Measurements from ENCODE around the gene CHRM1. TPM values are rescaled to one million over a fixed set of nuclear protein-coding genes. Genes with fewer than 3 reads are reported as not detected.
"Not testable (repeated sequence)": the region's sequence is repeated elsewhere in the genome, so short reads cannot be mapped to it uniquely, and the experiment has no call there.

Gene CHRM1, protein sequence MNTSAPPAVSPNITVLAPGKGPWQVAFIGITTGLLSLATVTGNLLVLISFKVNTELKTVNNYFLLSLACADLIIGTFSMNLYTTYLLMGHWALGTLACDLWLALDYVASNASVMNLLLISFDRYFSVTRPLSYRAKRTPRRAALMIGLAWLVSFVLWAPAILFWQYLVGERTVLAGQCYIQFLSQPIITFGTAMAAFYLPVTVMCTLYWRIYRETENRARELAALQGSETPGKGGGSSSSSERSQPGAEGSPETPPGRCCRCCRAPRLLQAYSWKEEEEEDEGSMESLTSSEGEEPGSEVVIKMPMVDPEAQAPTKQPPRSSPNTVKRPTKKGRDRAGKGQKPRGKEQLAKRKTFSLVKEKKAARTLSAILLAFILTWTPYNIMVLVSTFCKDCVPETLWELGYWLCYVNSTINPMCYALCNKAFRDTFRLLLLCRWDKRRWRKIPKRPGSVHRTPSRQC
- total RNA-seq: not detected

DNA sequence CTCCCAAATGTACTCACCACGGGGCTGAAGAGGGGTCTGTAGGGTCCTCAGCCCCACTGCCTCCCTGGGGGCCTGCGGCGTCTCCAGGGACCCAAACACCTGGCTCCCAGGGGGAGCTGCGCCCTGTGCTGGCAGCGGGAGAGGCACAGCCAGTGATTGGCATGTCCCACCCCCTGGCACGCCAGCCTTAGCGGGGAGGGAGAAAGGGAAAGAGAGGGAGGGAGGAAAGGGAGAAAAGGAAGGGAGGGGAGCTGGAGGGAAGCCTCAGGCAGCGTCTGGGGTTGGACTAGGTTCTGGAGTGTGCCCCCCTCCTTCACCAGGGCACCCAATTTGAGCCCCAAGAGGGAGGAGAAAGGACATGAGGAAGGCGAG is at the start of gene CHRM1:
TSS of gene CHRM1 (minus strand) at position 163 of the 372 bp plus-strand sequence. CDS start 10,263 bp downstream, outside the sequence.
- Mint-ChIP-seq H3K4me1 (peaks cover 16% of the 10 kb centered on the region), H3K36me3 (no peaks in the 10 kb centered on the region), H3K27me3 (peaks cover 59% of the 10 kb centered on the region), H3K4me3 (no peak within 1 kb of the TSS), H3K27ac (no peak within 1 kb of the TSS), H3K9me3 (ENCODE audit: low read depth) (no peaks in the 10 kb centered on the region)
- ATAC-seq (no peak), DNase-seq (no peak)
- CTCF ChIA-PET: interaction anchor here (8.3 kb wide), 1 partner anchor 16 kb away, joined by 58 read pairs; no protein-coding TSS in a partner anchor

DNA sequence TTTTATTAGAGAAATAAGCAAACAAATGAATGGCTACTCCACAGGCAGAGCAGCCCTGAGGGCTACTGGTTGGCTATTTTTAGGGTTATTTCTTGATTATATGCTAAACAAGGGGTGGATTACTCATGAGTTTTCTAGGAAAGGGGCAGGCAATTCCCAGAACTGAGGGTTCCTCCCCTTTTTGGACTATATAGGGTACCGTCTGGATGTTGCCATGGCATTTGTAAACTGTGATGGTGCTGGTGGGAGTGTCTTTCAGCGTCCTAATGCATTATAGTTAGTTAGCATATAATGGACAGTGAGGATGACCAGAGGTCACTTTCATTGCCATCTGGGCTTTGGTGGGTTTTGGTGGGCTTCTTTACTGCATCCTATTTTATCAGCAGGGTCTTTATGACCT is 44.4 kb upstream of the CHRM1 start:
- peaks cover 42% of the 10 kb centered on the region for H3K27me3 Mint-ChIP-seq
- no peak overlapping the region for H3K4me3 Mint-ChIP-seq
- no peak overlapping the region for H3K27ac Mint-ChIP-seq
- no peaks in the 10 kb centered on the region for H3K9me3 Mint-ChIP-seq (ENCODE audit: low read depth)
- CTCF ChIA-PET: no interaction called here
- ATAC-seq: no peak
- H3K36me3 Mint-ChIP-seq: no peaks in the 10 kb centered on the region
- DNase-seq: no peak
- H3K4me1 Mint-ChIP-seq: no peaks in the 10 kb centered on the region

DNA sequence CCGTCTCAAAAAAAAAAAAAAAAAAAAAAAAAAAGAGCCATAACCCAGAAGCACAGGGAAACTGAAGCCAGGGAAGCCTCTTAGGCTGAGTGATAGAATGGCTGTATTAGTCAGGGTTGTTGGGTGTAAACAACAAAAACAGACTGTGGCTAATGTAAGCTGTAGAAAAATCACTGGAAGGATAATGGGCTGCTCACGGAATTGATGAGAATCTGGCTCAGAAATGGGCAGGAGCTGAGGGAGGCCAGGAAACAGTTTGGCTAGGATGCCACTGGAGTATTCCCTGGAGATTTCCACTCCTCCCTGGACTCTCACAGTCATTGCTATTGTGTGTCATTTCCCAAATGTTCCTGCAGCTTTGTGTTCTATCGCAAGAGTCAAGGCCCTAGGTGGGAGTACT is 41.2 kb upstream of the CHRM1 start:
- Mint-ChIP-seq H3K4me3 (no peak overlapping the region), H3K27me3 (peaks cover 17% of the 10 kb centered on the region), H3K4me1 (no peaks in the 10 kb centered on the region), H3K27ac (no peak overlapping the region), H3K9me3 (ENCODE audit: low read depth) (no peaks in the 10 kb centered on the region), H3K36me3 (no peaks in the 10 kb centered on the region)
- ATAC-seq (no peak), DNase-seq (no peak)
- CTCF ChIA-PET: interaction anchor here (3.0 kb wide), 1 partner anchor 56 kb away, joined by 7 read pairs; no protein-coding TSS in a partner anchor

DNA sequence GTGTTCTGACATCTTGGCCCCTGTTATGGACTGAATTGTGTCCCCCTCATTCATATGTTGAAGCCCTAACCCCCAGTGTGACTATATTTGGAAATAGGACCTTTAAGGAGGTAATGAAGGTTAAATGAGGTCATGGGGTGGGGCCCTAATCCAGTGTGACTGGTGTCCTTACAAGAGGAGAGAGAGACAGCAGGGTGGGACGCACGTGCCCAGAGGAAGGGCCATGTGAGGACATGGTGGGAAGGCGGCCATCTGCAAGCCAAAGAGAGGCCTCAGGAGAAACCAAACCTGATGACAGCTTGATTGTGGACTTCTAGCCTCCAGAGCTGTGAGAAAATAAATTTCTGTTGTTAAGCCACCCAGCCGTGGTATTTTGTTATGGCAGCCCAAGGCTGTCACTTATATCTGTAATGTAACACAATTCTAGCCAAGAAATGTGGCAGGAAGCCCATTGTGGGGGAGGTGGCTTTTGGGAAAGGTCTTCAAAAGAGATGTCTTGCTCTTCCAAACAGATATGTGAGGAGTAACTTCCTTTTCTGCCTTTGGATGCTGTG is 39.9 kb upstream of the CHRM1 start:
- no peaks in the 10 kb centered on the region for H3K4me1 Mint-ChIP-seq
- no peaks in the 10 kb centered on the region for H3K9me3 Mint-ChIP-seq (ENCODE audit: low read depth)
- no peak overlapping the region for H3K4me3 Mint-ChIP-seq

DNA sequence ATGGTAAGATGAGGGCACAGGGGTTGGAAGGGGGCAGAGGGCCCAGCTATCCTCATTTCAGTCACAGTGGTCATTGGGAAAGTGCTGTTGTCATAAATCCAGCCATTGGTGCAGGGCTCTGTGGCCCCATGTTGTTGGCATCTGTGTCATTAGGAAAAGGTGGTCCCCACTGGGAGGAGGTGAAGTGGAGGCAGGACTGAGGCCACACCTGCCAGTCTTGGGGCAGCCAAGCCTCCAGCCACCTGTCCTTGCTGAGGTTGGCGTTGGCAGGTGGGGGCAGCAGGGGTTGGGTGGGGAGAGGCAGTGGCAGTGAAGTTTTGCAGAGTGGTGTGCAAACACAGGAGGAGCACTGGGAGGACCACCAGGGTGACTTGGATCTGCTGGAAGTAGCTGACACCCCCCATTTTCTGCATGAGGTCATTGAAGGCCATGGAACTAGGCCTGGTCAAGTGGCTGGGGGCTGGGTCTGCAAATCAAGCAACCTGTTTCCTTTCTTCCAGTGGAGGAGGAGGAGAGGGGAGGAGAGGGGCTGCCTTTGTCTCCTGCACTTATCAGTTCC is 38.3 kb upstream of the CHRM1 start:
- no peaks in the 10 kb centered on the region for H3K36me3 Mint-ChIP-seq
- no peaks in the 10 kb centered on the region for H3K4me1 Mint-ChIP-seq
- no peak overlapping the region for H3K27ac Mint-ChIP-seq
- H3K9me3 Mint-ChIP-seq (ENCODE audit: low read depth): no peaks in the 10 kb centered on the region
- H3K27me3 Mint-ChIP-seq: peaks cover 13% of the 10 kb centered on the region
- H3K4me3 Mint-ChIP-seq: no peak overlapping the region
- ATAC-seq (no peak), DNase-seq (no peak)
- CTCF ChIA-PET: interaction anchor here (1.8 kb wide), 1 partner anchor 54 kb away, joined by 5 read pairs; no protein-coding TSS in a partner anchor

More for the DNA sequence above, 39.9 kb upstream of the CHRM1 start:
- Mint-ChIP-seq H3K27me3 (peaks cover 10% of the 10 kb centered on the region), H3K27ac (no peak overlapping the region), H3K36me3 (no peaks in the 10 kb centered on the region)
- ATAC-seq (no peak), DNase-seq (no peak)
- CTCF ChIA-PET: no interaction called here

DNA sequence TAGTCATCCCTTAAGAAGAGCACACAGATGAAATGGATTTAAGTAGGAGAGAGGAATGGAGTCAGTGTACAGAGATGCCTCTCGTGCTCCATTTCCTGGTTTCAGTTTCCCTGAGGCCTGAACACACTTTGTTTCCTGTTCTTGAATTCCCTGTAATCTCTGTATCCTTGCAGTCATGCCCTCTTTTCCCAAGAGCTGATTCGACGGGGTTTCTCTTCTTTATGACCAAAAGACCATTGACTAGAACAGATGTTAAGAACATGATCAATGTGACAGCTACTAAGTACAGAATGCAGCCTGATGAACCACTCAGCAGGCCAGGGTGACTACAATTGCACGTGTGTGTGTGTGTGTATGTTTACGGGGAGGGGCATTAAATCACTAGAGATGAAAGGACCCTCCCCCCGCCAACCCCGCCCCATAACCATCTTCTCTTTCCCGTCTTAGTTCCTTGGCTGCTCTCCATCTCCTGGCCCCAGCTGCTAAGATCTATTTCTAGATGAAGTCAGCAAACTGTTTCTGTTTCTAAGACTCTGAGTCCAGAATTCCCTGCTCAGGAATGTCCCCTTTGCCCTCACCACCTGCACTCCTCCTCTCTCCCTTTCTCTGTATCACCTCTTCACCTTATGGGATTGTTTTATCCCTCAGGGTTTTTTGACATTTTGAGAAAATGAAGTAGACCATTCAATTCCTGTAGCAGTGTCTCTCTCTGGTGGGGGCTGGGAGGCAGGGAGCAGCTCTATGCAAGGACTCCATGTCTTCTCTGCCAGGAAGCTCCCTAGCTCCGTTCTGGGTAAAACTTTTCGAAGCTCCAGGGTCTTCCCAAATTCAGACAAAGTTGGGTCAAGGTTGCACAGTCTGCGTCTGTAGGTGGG is 37.6 kb upstream of the CHRM1 start:
- ATAC-seq (no peak), DNase-seq (no peak)
- Mint-ChIP-seq H3K9me3 (ENCODE audit: low read depth) (no peaks in the 10 kb centered on the region), H3K27me3 (peaks cover 15% of the 10 kb centered on the region), H3K36me3 (no peaks in the 10 kb centered on the region), H3K27ac (no peak overlapping the region), H3K4me3 (no peak overlapping the region), H3K4me1 (no peaks in the 10 kb centered on the region)
- CTCF ChIA-PET: interaction anchor here (1.8 kb wide), 1 partner anchor 53 kb away, joined by 5 read pairs; no protein-coding TSS in a partner anchor

DNA sequence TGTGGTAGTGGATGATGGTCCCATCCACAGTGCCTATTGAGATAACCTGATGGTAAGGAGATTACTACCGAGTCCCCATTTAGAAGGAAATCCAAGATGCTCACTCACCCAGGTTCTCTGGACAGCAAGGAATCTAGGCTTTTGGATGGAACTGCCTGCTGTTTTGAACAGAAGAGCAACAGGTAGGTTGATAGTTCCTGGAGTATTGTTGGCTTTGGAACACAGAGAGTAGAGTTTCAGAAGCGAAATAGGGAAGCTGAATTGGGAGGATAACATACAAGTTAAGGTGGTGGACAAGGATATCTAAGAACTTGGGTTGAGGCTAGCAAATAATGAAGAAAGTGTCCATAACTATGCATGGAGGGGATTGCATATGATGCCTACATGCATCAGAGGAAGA is 36.0 kb upstream of the CHRM1 start:
- H3K9me3 Mint-ChIP-seq (ENCODE audit: low read depth): no peaks in the 10 kb centered on the region
- no peaks in the 10 kb centered on the region for H3K4me1 Mint-ChIP-seq
- H3K4me3 Mint-ChIP-seq: no peak overlapping the region
- no peak overlapping the region for H3K27ac Mint-ChIP-seq
- H3K36me3 Mint-ChIP-seq: no peaks in the 10 kb centered on the region
- CTCF ChIA-PET: no interaction called here
- H3K27me3 Mint-ChIP-seq: peaks cover 15% of the 10 kb centered on the region
- DNase-seq (no peak), ATAC-seq (no peak)

DNA sequence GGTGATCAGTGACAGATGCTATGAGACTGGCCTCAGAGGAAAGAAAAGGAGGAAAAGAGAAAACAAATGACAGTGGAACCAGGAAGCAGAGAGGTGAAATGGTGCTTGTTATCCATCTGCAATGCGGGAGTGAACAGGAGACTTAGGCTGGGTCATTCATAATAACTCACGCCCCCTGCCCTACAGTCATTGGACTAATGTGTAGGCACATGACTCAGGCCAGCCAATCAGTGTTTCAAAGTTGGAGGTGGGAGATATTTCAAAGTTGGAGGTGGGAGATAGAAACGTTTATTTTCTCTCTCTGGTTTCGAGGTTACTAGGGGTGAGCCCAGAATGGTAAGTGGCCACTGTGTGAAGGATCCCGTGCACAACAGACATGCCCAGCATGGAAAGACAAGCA is 33.3 kb upstream of the CHRM1 start:
- CTCF ChIA-PET: no interaction called here

DNA sequence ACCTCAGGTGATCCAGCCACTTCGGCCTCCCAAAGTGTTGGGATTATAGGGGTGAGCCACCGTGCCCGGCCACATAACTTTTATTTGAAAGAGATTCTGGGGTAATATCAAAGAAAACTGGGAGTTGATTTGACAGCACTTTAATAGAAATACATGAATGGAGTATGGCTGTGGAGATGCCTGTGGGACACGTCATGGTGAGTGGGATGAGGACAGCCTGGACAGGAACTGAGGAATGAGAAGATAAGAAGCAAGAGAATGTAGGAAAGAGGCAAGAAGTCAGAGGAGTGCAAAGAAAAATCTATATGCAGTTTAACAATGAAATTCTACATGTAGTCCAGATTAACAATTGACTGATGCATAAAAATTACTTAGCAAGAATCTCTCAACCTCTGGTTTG is 32.6 kb upstream of the CHRM1 start:
- Mint-ChIP-seq H3K27ac (no peak overlapping the region), H3K4me3 (no peak overlapping the region), H3K4me1 (no peaks in the 10 kb centered on the region), H3K9me3 (ENCODE audit: low read depth) (no peaks in the 10 kb centered on the region), H3K36me3 (no peaks in the 10 kb centered on the region), H3K27me3 (peaks cover 25% of the 10 kb centered on the region)
- DNase-seq (no peak), ATAC-seq (no peak)
- CTCF ChIA-PET: no interaction called here

More for the DNA sequence above, 33.3 kb upstream of the CHRM1 start:
- H3K4me1 Mint-ChIP-seq: no peaks in the 10 kb centered on the region
- H3K27ac Mint-ChIP-seq: no peak overlapping the region
- no peak for DNase-seq
- ATAC-seq: no peak
- H3K36me3 Mint-ChIP-seq: no peaks in the 10 kb centered on the region
- H3K9me3 Mint-ChIP-seq (ENCODE audit: low read depth): no peaks in the 10 kb centered on the region
- H3K27me3 Mint-ChIP-seq: peaks cover 22% of the 10 kb centered on the region
- no peak overlapping the region for H3K4me3 Mint-ChIP-seq

DNA sequence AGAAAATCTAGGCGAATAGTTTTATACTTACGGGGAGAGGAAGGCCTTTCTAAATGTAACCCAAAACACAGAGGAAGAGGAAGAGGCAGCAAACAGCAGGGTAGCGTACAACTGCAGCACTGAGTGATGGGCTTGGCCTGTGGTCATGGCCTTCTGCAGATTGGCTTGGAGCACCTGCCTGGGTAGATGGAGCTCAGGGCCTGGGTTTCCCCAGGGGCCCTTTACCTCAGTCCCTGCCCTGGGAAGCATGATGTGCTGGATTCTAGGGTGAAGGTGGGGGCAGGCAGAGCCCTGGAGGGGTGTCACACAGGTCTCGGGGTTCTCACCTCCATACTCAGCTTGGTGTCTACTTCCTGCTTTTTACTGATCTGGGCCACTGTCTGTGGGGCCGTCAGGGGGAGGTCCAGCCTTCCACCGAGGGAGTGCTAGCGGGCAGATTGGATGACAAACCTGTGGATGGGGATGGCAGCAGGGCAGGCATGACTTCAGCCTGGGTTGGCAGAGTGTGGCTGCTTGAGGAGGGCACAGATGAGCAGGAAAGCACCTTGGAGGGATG is 27.7 kb upstream of the CHRM1 start:
- Mint-ChIP-seq H3K4me1 (no peaks in the 10 kb centered on the region), H3K9me3 (ENCODE audit: low read depth) (no peaks in the 10 kb centered on the region), H3K27me3 (peaks cover 38% of the 10 kb centered on the region), H3K4me3 (no peak overlapping the region), H3K27ac (no peak overlapping the region), H3K36me3 (no peaks in the 10 kb centered on the region)
- DNase-seq (no peak), ATAC-seq (no peak)
- CTCF ChIA-PET: interaction anchor here (1.4 kb wide), 1 partner anchor 43 kb away, joined by 4 read pairs; no protein-coding TSS in a partner anchor

DNA sequence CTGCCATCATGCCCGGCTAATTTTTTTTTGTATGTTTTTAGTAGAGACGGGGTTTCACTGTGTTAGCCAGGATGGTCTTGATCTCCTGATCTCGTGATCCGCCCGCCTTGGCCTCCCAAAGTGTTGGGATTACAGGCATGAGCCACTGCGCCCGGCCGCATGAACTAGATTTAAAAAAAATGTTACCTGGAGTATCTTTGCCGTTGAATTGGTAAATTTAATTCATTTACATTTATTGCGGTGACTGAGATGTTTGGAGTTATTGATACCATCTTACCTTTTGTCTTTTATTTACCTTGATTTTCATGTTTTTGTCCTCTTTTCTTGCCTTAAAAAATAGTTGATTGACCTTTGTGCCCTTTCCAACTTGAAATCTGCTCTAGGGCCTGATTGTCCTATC is 24.4 kb upstream of the CHRM1 start:
- H3K27ac Mint-ChIP-seq; H3K9me3 Mint-ChIP-seq (ENCODE audit: low read depth); DNase-seq; H3K4me1 Mint-ChIP-seq; CTCF ChIA-PET; H3K4me3 Mint-ChIP-seq; ATAC-seq; H3K36me3 Mint-ChIP-seq: not testable (repeated sequence)
- H3K27me3 Mint-ChIP-seq: peaks cover 42% of the 10 kb centered on the region

DNA sequence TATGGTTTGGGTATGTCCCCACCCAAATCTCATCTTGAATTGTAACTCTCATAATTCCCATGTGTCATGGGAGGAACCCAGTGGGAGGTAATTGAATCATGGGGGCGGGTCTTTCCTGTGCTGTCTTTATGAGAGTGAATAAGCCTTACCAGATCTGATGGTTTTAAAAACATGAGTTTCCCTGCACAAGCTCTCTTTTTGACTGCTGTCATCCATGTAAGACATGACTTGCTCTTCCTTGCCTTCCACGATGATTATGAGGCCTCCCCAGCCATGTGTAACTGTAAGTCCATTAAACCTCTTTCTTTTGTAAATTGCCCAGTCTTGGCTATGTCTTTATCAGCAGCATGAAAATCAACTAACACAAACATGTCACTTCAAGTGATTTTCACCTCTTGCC is 16.4 kb upstream of the CHRM1 start:
- not testable (repeated sequence) for ATAC-seq; H3K4me1 Mint-ChIP-seq; H3K36me3 Mint-ChIP-seq; H3K4me3 Mint-ChIP-seq; H3K27ac Mint-ChIP-seq; H3K27me3 Mint-ChIP-seq; DNase-seq; H3K9me3 Mint-ChIP-seq (ENCODE audit: low read depth)
- CTCF ChIA-PET: interaction anchor here (1.1 kb wide), 1 partner anchor 32 kb away, joined by 4 read pairs; no protein-coding TSS in a partner anchor

DNA sequence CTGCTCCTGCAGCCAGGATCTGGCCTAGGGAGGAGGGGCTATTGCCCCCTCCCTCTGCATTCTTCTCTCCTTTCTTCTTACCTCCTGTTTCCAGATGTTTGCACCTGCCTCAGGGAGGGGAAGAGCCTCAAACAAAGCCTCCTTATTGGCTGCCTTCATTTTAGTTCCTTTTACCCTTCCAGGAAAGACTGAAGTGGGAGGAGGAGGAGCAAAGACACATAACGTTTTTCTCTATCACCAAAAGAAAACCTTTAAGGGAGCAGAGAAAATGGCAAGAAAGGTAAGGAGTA is 13.3 kb upstream of the CHRM1 start:
- Mint-ChIP-seq H3K36me3 (no peaks in the 10 kb centered on the region), H3K9me3 (ENCODE audit: low read depth) (no peaks in the 10 kb centered on the region), H3K27me3 (peaks cover 27% of the 10 kb centered on the region), H3K4me1 (no peaks in the 10 kb centered on the region), H3K4me3 (no peak overlapping the region), H3K27ac (no peak overlapping the region)
- DNase-seq: no peak
- CTCF ChIA-PET: no interaction called here
- ATAC-seq: no peak
